Cerebellar nuclear complex (tissue), 1 donor: ENCODE data around the gene ADARB1.
"Not testable (repeated sequence)": the region's sequence is repeated elsewhere in the genome, so short reads cannot be mapped to it uniquely, and the experiment has no call there.

Source experiments
- DNase-seq, 2 experiments: peaks; one replicate each; lab custom pipeline; 2025; lab: John Stamatoyannopoulos, UW

ADARB1 gene

GRCh38 chr21:45074048-45074817 lies at the start of gene ADARB1:
ADARB1 (plus strand) TSS chr21:45074580; CDS start chr21:45171657, 97,077 bp downstream.
- DNase-seq = no peak

- DNase-seq = no peak
Measured at GRCh38 chr21:45026066-45026745, 48.2 kb upstream of the ADARB1 start.

GRCh38 chr21:45026826-45027225 lies 47.6 kb upstream of the ADARB1 start:
- no peak for DNase-seq

GRCh38 chr21:45027241-45028196 lies 46.9 kb upstream of the ADARB1 start:
- DNase-seq = no peak

- not testable (repeated sequence) for DNase-seq
Measured at GRCh38 chr21:45028645-45029044, 45.7 kb upstream of the ADARB1 start.

GRCh38 chr21:45029298-45029947 lies 45.0 kb upstream of the ADARB1 start:
- no peak for DNase-seq

- DNase-seq = no peak
Measured at GRCh38 chr21:45029948-45030681, 44.3 kb upstream of the ADARB1 start.

GRCh38 chr21:45030682-45031570 lies 43.5 kb upstream of the ADARB1 start:
- no peak for DNase-seq

- no peak for DNase-seq
Measured at GRCh38 chr21:45031571-45032191, 42.7 kb upstream of the ADARB1 start.

GRCh38 chr21:45032332-45032731 lies 42.0 kb upstream of the ADARB1 start:
- DNase-seq = no peak

- no peak for DNase-seq
Measured at GRCh38 chr21:45032977-45033710, 41.2 kb upstream of the ADARB1 start.

- DNase-seq = no peak
Measured at GRCh38 chr21:45033791-45034555, 40.4 kb upstream of the ADARB1 start.

- no peak for DNase-seq
Measured at GRCh38 chr21:45034556-45035476, 39.6 kb upstream of the ADARB1 start.

GRCh38 chr21:45035477-45035848 lies 38.9 kb upstream of the ADARB1 start:
- no peak for DNase-seq

- DNase-seq = no peak
Measured at GRCh38 chr21:45036630-45037029, 37.8 kb upstream of the ADARB1 start.

GRCh38 chr21:45037986-45038385 lies 36.4 kb upstream of the ADARB1 start:
- DNase-seq = no peak
